HepG2 (cell line): ENCODE measurements around the gene DLG2. TPM values are rescaled to one million over a fixed set of nuclear protein-coding genes. Genes with fewer than 3 reads are reported as not detected.

Experiments used
- ATAC-seq: fragments of 200-7000 bp; cut with Tn5 transposase; 3 replicates; pipeline ENCODE4 v1.9.1; 2020; ENCODE audit warnings: mild to moderate bottlenecking, moderate library complexity
- BruUV-seq: library from RNA; stranded (reverse); fragments of 400-500 nt; replicated peaks from 2 replicates; lab custom pipeline; 2021; lab: Mats Ljungman, UMichigan
- CTCF ChIA-PET: fragments of 300-600 bp; formaldehyde crosslinking; extraction: SDS; loops from one replicate; lab custom pipeline; 2021; ENCODE audit warnings: low total read pairs, inconsistent platforms, low intra/inter-chr PET ratio; lab: Yijun Ruan, JAX
- POLR2A ChIA-PET: fragments of 350-600 bp; sonication (Branson Sonifier 250); formaldehyde crosslinking; loops from one replicate; lab custom pipeline; 2020; ENCODE audit warnings: antibody characterized with exemption, inconsistent platforms; lab: Yijun Ruan, JAX
- DNase-seq: peaks from one replicate; pipeline ENCODE4 v3.0.0-alpha.2; 2015; ENCODE audit warnings: low spot score
- FAIRE-seq: peaks from 3 replicates; lab custom pipeline; 2011; peaks lifted over from hg19 to GRCh38; lab: Jason Lieb, UNC
- H2AFZ ChIP-seq: one replicate; pipeline ENCODE4 v1.6.1; 2011; ENCODE audit warnings: low read length, inconsistent platforms
- H3K27ac ChIP-seq: fragments of 300-600 bp; 3 replicates; pipeline ENCODE4 v1.8.0; 2011; ENCODE audit warnings: mixed run types, mild to moderate bottlenecking, mixed read lengths, low read length, inconsistent platforms; ENCODE audit not compliant: insufficient read depth; ENCODE audit errors: extremely low read length
- H3K27me3 ChIP-seq, 2 experiments: fragments of 200-600 bp in 1 of 2; 2 replicates in 1 of 2; 3 replicates in 1 of 2; pipeline versions ENCODE4 v1.6.0 to v1.8.0; 2011; ENCODE audit warnings: low read length in 2 of 2, mild to moderate bottlenecking in 2 of 2, moderate library complexity in 2 of 2, inconsistent platforms in 1 of 2; ENCODE audit not compliant: insufficient read depth in 2 of 2, control insufficient read depth in 1 of 2
- H3K36me3 ChIP-seq, 2 experiments: fragments of 200-600 bp in 1 of 2; replicated peaks in 1 of 2; 2 replicates in 1 of 2; 3 replicates in 1 of 2; pipeline versions ENCODE4 v1.5.1 to v1.8.0; 2011; ENCODE audit warnings: low read length in 2 of 2, inconsistent platforms in 1 of 2; ENCODE audit not compliant: insufficient read depth in 2 of 2, control insufficient read depth in 1 of 2
- H3K4me1 ChIP-seq: 2 replicates; pipeline ENCODE4 v1.5.1; 2012; ENCODE audit warnings: low read length, inconsistent platforms; ENCODE audit not compliant: insufficient read depth
- H3K4me2 ChIP-seq: 2 replicates; pipeline ENCODE4 v1.6.0; 2011; ENCODE audit warnings: low read depth, low read length, inconsistent platforms
- H3K4me3 ChIP-seq, 3 experiments: fragments of 200-600 bp in 1 of 3; sonication (generic), shearing (Covaris generic) in 1 of 3; replicated peaks in 1 of 3; 2 replicates each; pipeline ENCODE4 v1.5.1; 2011 to 2016; ENCODE audit warnings: low read length in 3 of 3, inconsistent platforms in 2 of 3, low read depth in 2 of 3, mild to moderate bottlenecking in 2 of 3, control low read depth in 1 of 3, mixed read lengths in 1 of 3; ENCODE audit not compliant: insufficient read depth in 1 of 3
- H3K79me2 ChIP-seq: one replicate; pipeline ENCODE4 v1.6.1; 2011; ENCODE audit warnings: low read length, inconsistent platforms; ENCODE audit not compliant: insufficient read depth
- H3K9ac ChIP-seq: 2 replicates; pipeline ENCODE4 v1.6.0; 2011; ENCODE audit warnings: mild to moderate bottlenecking, low read depth, low read length, inconsistent platforms; ENCODE audit not compliant: insufficient read depth
- H3K9me3 ChIP-seq: 2 replicates; pipeline ENCODE4 v1.5.1; 2012; ENCODE audit warnings: mild to moderate bottlenecking, low read length
- H4K20me1 ChIP-seq: 2 replicates; pipeline ENCODE4 v1.6.0; 2011; ENCODE audit warnings: inconsistent platforms, mild to moderate bottlenecking, low read length, moderate library complexity; ENCODE audit not compliant: insufficient read depth
- DNMT3B ChIP-seq: conservative IDR thresholded peaks from 2 replicates; pipeline ENCODE4 v1.6.1; 2016; ENCODE audit warnings: missing biosample characterization, control low read depth
- MAFF ChIP-seq: IDR thresholded peaks from 2 replicates; pipeline ENCODE4 v1.6.1; 2011; ENCODE audit warnings: low read depth, low read length, improper control_type of control experiment
- NFATC3 ChIP-seq: sonication (generic); formaldehyde crosslinking; IDR thresholded peaks from 2 replicates; pipeline ENCODE4 v1.5.1; 2020; ENCODE audit warnings: mild to moderate bottlenecking, missing genetic modification reagents
- STAG1 ChIP-seq: sonication (generic); formaldehyde crosslinking; IDR thresholded peaks from 2 replicates; pipeline ENCODE4 v1.4.0; 2020; ENCODE audit warnings: missing genetic modification reagents
- ZBTB7B ChIP-seq: sonication (generic); formaldehyde crosslinking; IDR thresholded peaks from 2 replicates; pipeline ENCODE4 v1.4.0; 2020; ENCODE audit warnings: missing genetic modification reagents
- ZGPAT ChIP-seq: IDR thresholded peaks from 2 replicates; pipeline ENCODE4 v1.6.1; 2016; ENCODE audit warnings: mild to moderate bottlenecking
- ZNF569 ChIP-seq: sonication (generic); formaldehyde crosslinking; IDR thresholded peaks from 2 replicates; pipeline ENCODE4 v1.5.0; 2020; ENCODE audit warnings: mild to moderate bottlenecking, missing genetic modification reagents, moderate library complexity, borderline replicate concordance
- ZSCAN22 ChIP-seq: sonication (generic); formaldehyde crosslinking; IDR thresholded peaks from 2 replicates; pipeline ENCODE4 v1.4.0; 2020; ENCODE audit warnings: mild to moderate bottlenecking, missing genetic modification reagents
- WGBS: methylation state at CpG from one replicate; pipeline ENCODE4 v1.1.6; 2017; ENCODE audit warnings: low lambda C conversion rate; 5-methylcytosine and 5-hydroxymethylcytosine counted together
- in situ Hi-C: cut with HindIII; loops from 2 replicates; pipeline ENCODE4 v1.10.0; 2017; ENCODE audit warnings: low pct_unique_long_range_greater_than_20kb; ENCODE audit not compliant: extremely low pct_ligation_motif_present
- intact Hi-C: fragments of 100-400 bp; cut with micrococcal nuclease; formaldehyde crosslinking; loops from one replicate; pipeline ENCODE4 v1.10.0; 2022; ENCODE audit not compliant: unreplicated experiment
- polyA plus RNA-seq, 8 experiments: library from polyadenylated mRNA; depleted of rRNA in 3 of 8; stranded (reverse) in 7 of 8; unstranded in 1 of 8; fragments of >200 nt; fragmentation: Illumina TruSeq in 4 of 8; extraction: Trizol in 4 of 8; gene quantifications; 2 replicates each; pipeline versions ENCODE4 v1.2.1 to v1.2.3, GENCODE V29; 2011 to 2016; ENCODE audit warnings: low read depth in 4 of 8, missing spikeins in 1 of 8, mixed read lengths in 1 of 8; ENCODE audit not compliant: insufficient read depth in 1 of 8
- total RNA-seq, 5 experiments: library from RNA; depleted of rRNA; stranded (reverse); fragments of >200 nt; fragmentation: Illumina TruSeq; extraction: Trizol; gene quantifications; 2 replicates each; pipeline ENCODE4 v1.2.3, GENCODE V29; 2016; ENCODE audit warnings: low read depth in 1 of 5
- TF ChIP-seq, protein P1 (sequence below): sonication (generic); formaldehyde crosslinking; IDR thresholded peaks from 2 replicates; pipeline ENCODE4 v1.4.0; 2020; ENCODE audit warnings: missing genetic modification reagents, borderline replicate concordance
- TF ChIP-seq, protein P2 (sequence below): sonication (generic); formaldehyde crosslinking; IDR thresholded peaks from 2 replicates; pipeline ENCODE4 v1.8.1; 2023; ENCODE audit warnings: mild to moderate bottlenecking, missing genetic modification reagents

The DLG2 gene
- total and polyA plus RNA-seq, 2 of the 13 experiments (the other 11 are each of a cell fraction or from before 2014, with no cell fraction given) = 0.46 to 1.0 TPM

GRCh38 chr11:84381666-84382065 is 1245.5 kb downstream of the DLG2 start (continued):
- TF ChIP-seq ZBTB7B (CRISPR knock-in tag) (no peak), MAFF (no peak), STAG1 (CRISPR knock-in tag) (no peak), ZNF569 (no peak), DNMT3B (no peak)

- no peak for FAIRE-seq
- no TSS peak for BruUV-seq
- Histone ChIP-seq H3K27me3 (no peaks in the 10 kb centered on the region), H3K36me3 (no peaks in the 10 kb centered on the region), H3K4me2 (no peak overlapping the region), H3K4me3 (no peak overlapping the region), H3K4me1 (no peaks in the 10 kb centered on the region), H2AFZ (no peak overlapping the region), H4K20me1 (no peaks in the 10 kb centered on the region), H3K9ac (no peak overlapping the region), H3K79me2 (no peaks in the 10 kb centered on the region), H3K27ac (no peak overlapping the region), H3K9me3 (no peaks in the 10 kb centered on the region)
- 0% methylated on average over 2 of the region's 2 CpGs for WGBS
- ChIA-PET CTCF (no interaction called here), POLR2A (no interaction called here)
- in situ Hi-C loops = no loop called here
- DNase-seq = no peak
- TF ChIP-seq ZSCAN22 (CRISPR knock-in tag) (no peak), NFATC3 (CRISPR knock-in tag) (no peak), ZGPAT (CRISPR knock-in tag) (no peak)
- TF ChIP-seq, protein P1, sequence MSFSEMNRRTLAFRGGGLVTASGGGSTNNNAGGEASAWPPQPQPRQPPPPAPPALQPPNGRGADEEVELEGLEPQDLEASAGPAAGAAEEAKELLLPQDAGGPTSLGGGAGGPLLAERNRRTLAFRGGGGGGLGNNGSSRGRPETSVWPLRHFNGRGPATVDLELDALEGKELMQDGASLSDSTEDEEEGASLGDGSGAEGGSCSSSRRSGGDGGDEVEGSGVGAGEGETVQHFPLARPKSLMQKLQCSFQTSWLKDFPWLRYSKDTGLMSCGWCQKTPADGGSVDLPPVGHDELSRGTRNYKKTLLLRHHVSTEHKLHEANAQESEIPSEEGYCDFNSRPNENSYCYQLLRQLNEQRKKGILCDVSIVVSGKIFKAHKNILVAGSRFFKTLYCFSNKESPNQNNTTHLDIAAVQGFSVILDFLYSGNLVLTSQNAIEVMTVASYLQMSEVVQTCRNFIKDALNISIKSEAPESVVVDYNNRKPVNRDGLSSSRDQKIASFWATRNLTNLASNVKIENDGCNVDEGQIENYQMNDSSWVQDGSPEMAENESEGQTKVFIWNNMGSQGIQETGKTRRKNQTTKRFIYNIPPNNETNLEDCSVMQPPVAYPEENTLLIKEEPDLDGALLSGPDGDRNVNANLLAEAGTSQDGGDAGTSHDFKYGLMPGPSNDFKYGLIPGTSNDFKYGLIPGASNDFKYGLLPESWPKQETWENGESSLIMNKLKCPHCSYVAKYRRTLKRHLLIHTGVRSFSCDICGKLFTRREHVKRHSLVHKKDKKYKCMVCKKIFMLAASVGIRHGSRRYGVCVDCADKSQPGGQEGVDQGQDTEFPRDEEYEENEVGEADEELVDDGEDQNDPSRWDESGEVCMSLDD (CRISPR knock-in tag) = no peak
- TF ChIP-seq, protein P2, sequence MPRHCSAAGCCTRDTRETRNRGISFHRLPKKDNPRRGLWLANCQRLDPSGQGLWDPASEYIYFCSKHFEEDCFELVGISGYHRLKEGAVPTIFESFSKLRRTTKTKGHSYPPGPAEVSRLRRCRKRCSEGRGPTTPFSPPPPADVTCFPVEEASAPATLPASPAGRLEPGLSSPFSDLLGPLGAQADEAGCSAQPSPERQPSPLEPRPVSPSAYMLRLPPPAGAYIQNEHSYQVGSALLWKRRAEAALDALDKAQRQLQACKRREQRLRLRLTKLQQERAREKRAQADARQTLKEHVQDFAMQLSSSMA (CRISPR knock-in tag) = no peak
- intact Hi-C loops = no loop called here
- no peak for ATAC-seq
These were observed 1254.7 kb downstream of the DLG2 start for GRCh38 chr11:84372381-84372950.
